ENCODE data around the gene BOD1. TPM values are rescaled to one million over a fixed set of nuclear protein-coding genes. Genes with fewer than 3 reads are reported as not detected.

The BOD1 gene
- total and polyA plus RNA-seq, 9 of the 15 experiments (the other 6 are each of a cell fraction or from before 2014, with no cell fraction given), result 10.1 to 31.6 (median 22.6) TPM

DNA sequence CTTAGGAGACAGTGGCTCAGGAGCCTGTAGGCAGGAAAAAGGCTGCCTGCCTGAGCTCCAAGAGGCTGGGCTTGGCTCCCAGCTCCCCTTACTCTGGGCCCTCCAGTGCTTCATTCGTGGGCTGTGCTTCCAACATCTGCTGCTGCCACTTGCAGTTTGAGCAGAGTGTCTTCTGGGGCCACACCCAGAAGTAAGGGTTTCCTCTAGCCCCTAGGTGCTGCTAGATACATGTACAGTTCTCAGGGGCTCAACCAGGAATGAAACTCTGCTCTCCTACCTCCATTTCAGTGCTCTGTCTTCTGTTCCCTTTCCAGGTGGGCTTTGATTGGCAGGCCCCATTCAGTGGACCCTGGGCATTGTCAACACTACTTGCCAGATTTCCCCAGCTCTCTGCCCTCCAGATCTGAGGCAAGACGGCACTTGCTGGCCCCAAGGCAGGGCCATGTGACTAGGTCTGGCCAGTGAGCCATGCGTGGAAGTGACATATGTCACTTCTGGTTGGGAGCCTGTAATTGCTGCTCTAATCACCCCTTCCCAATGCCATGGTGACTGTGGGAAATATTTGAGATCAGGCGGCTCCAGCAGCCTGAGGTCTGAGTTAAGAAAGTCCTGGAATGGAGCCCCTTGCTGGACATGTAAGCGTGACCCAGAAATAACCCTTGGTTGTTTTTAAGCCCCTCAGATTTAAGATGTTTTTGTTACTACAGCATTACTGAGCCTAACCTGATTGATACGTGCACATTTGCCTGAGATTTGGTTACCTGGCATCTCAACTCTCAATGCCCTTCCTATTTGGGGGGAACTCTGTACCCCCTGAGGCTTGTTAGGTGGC lies 9.4 kb upstream of the BOD1 start (continued):
- TF ChIP-seq PPARD (CRISPR knock-in tag; IDR thresholded peaks at IDR 0.05) (no peak), SNRNP70 (optimal IDR thresholded peaks at IDR 0.05; ENCODE audit: low read depth, low read length) (no peak), SMARCA5 (IDR thresholded peaks at IDR 0.05) (no peak), ZNF224 (CRISPR knock-in tag; IDR thresholded peaks at IDR 0.05) (no peak), TAL1 (IDR thresholded peaks at IDR 0.05) (no peak), RCOR1 (IDR thresholded peaks at IDR 0.05; ENCODE audit: borderline replicate concordance in 1 of 2, low read depth in 2 of 2, low read length in 2 of 2) (no peak; a peak in 1 of 4 replicates), KDM4B (IDR thresholded peaks at IDR 0.05; ENCODE audit: borderline replicate concordance in 2 of 2, low read depth in 1 of 2) (no peak), RUNX1 (IDR thresholded peaks at IDR 0.05; ENCODE audit: low read depth) (no peak), HEY1 (CRISPR knock-in tag; IDR thresholded peaks at IDR 0.05; ENCODE audit: borderline replicate concordance) (no peak), CREBBP (IDR thresholded peaks at IDR 0.05; ENCODE audit: low read depth, low read length) (no peak), MCM7 (IDR thresholded peaks at IDR 0.05) (no peak), ZNF717 (CRISPR knock-in tag; IDR thresholded peaks at IDR 0.05) (no peak), HNRNPL (IDR thresholded peaks at IDR 0.05; ENCODE audit: low read depth, low read length) (no peak), TCF3 (CRISPR knock-in tag; IDR thresholded peaks at IDR 0.05) (no peak), SMARCA4 (IDR thresholded peaks at IDR 0.05) (no peak), ZNF140 (CRISPR knock-in tag; IDR thresholded peaks at IDR 0.05) (no peak), NR2C2 (CRISPR knock-in tag; IDR thresholded peaks at IDR 0.05) (no peak), NR2C2 (tag; IDR thresholded peaks at IDR 0.05) (no peak), CHD1 (IDR thresholded peaks at IDR 0.05; ENCODE audit: low read length) (no peak), BMI1 (IDR thresholded peaks at IDR 0.05; ENCODE audit: low read length) (no peak)
- TF ChIP-seq, protein P1, sequence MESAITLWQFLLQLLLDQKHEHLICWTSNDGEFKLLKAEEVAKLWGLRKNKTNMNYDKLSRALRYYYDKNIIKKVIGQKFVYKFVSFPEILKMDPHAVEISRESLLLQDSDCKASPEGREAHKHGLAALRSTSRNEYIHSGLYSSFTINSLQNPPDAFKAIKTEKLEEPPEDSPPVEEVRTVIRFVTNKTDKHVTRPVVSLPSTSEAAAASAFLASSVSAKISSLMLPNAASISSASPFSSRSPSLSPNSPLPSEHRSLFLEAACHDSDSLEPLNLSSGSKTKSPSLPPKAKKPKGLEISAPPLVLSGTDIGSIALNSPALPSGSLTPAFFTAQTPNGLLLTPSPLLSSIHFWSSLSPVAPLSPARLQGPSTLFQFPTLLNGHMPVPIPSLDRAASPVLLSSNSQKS (CRISPR knock-in tag; IDR thresholded peaks at IDR 0.05), result no peak
- TF ChIP-seq, protein P2, sequence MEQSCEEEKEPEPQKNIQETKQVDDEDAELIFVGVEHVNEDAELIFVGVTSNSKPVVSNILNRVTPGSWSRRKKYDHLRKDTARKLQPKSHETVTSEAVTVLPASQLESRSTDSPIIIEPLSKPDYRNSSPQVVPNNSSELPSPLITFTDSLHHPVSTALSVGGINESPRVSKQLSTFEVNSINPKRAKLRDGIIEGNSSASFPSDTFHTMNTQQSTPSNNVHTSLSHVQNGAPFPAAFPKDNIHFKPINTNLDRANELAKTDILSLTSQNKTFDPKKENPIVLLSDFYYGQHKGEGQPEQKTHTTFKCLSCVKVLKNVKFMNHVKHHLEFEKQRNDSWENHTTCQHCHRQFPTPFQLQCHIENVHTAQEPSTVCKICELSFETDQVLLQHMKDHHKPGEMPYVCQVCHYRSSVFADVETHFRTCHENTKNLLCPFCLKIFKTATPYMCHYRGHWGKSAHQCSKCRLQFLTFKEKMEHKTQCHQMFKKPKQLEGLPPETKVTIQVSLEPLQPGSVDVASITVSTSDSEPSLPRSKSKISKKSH (CRISPR knock-in tag; IDR thresholded peaks at IDR 0.05), result no peak
- TF ChIP-seq, protein P3, sequence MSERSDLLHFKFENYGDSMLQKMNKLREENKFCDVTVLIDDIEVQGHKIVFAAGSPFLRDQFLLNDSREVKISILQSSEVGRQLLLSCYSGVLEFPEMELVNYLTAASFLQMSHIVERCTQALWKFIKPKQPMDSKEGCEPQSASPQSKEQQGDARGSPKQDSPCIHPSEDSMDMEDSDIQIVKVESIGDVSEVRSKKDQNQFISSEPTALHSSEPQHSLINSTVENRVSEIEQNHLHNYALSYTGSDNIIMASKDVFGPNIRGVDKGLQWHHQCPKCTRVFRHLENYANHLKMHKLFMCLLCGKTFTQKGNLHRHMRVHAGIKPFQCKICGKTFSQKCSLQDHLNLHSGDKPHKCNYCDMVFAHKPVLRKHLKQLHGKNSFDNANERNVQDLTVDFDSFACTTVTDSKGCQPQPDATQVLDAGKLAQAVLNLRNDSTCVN (CRISPR knock-in tag; IDR thresholded peaks at IDR 0.05), result no peak

Data from K562 (cell line).